Stimulated activated CD4-positive, alpha-beta T cell treated with anti-CD3 and anti-CD28 coated beads, Interleukin-1b, Interleukin-23, amount 100 ng/mL, for 24 hours (primary cell): ENCODE results near the gene ADORA1.

ENCODE experiments used
- DNase-seq, 4 experiments: peaks; one replicate each; pipeline ENCODE4 v3.0.0-alpha.2; 2020; ENCODE audit warnings: low read depth in 4 of 4, low spot score in 1 of 4

ADORA1 gene

DNA sequence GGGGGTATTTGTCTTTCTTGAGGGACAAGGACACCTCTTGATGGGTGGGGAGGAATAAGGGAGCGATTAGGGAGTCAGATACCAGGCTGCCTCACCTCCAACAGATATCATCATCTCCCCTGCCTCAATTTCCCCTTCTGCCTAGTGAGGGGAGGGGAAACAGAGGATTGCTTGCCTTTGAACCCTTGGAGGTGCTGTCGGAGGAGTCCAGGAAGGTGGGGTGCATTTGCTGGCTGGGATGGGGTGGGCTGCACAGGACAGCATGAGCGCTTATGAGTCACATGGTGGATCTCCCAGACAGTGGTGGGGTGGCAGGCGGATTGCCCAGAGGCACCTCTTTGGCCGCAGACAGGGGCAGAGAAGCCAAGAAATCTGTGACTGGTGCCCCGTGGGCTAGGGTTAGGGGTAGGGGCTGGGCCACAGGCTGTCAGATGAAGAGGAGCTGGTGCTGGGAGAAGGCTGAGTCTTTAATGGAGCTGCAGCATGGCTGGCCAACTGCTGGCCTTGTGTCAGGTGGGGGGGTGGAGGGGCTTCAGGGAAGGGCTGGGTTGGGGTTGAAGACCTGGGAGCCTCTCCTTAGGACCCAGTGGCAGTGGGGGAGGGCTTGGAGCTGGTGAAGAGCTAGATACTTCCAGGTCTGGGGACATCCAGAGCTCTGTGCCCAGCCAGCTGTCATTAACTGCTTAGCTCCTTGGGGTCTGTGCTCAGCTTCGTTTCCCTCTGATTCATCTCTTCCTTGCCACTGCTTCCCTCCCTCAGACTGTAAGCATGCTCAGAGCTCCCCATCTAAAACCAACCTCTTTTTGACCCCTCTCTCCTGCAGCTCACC is 7.0 kb upstream of the ADORA1 start:
- DNase-seq: no peak

DNA sequence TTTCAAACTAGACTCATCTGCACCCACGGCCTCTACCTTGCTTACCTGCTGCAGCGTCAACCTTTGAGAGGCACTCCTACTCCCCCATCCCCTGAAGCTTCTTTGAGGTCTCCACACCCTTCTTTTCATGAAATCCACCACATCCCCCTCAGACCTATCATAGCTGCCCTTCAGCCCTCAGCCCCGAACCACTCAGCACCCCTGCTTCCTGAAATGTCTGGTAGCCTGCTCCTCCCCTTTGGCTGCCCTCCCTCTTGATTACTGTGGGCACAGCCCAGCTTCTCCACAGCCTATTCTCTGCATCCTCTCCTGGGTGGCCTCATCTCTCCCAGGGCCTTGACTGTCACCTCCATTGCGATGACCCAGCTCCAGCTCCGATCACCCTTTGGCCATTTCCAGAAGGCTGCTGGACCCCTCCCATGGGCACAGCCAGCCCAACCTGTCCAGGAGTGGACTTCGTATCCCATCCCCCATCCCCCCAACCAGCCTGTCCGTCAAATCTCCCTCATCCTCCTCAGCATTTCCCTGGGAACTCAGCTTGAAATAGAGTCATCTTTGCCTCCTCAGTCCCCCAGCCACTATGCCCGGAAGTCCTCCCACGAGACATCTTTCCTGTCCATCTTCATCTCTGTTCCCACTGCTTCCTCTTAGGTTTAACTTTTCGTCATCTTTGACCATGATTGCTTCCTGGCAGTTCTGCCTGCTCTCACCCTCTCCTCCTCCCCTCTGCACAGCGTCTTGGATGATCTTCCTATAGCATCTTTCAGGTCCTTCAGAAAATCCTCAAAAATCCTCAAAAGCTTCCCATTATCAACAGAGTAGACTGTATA is 6.1 kb upstream of the ADORA1 start:
- DNase-seq: no peak

DNA sequence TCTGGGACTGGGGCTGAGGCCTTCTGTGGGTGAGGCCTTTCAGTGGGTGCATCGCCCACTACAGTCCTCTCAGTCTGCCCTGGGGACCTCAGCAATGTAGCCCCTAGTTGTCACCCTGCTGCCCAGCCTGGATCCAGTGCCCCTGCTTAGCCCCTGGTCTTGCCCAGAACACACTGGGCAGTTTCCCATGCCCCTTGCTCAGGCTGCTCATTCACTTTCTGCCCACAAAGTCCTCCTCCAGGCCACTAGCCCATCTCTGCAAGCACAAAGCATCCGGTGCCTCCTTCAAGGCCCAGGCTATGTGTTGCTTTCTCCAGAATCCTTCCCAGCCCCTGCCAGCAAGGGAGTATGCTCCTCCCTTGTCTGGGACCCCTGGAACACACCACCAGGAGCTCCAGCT is 5.4 kb upstream of the ADORA1 start:
- DNase-seq: no peak

DNA sequence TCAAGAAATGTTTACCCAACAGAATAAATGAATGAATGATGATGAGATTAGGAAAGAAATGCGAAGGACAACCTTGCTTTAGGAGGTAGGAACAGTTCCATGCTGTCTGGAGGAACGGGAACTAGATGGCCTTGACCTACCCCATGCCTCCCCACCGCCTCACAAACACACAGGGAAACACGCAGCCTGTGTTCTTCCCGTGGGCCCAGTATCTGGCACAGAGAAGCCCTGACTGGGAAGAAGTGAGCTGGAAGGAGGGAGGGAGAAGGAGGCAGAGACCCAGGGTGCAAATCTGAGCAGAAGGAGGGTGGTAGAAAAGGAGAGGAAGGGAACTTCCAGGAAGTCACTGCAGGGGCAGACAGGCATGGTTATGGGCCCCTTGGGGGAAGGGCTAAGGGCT is 3.5 kb upstream of the ADORA1 start:
- no peak for DNase-seq

DNA sequence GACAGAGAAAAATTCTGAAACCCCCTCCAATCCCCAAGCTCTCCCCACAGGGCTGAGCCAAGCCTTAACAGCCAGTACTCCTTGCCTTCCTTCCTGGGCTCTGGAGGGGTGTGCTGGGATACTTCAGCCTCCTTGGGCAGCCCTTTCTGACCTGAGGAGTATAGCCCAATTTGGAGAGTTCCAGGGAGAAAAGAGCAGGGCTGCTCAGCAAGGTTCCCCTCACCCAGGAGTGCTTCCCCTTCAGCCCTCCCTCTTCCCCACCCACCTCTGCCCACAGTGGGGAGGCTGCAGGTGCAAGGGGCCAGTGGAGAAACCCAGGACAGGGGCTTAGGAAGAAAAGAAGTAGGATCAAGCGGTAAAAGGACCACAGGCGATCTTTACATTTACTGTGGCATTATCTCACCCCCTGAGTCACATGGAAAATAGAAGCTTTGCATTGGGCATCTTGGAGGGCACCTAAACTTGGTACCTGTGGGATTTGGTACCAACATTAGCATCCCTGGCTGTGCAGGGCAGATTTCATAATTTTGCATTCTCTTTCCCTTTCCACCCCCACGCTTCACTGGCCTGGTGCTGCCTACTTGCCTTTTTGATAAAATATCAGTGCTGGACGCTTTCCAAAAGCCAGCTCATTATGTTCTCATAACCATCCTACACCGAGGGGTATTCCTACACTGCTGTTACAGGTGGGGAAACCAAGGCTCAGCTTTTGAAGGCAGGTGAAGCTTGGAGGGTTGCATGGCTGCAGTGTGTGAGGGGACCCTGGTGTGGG is 2.8 kb upstream of the ADORA1 start:
- no peak for DNase-seq

DNA sequence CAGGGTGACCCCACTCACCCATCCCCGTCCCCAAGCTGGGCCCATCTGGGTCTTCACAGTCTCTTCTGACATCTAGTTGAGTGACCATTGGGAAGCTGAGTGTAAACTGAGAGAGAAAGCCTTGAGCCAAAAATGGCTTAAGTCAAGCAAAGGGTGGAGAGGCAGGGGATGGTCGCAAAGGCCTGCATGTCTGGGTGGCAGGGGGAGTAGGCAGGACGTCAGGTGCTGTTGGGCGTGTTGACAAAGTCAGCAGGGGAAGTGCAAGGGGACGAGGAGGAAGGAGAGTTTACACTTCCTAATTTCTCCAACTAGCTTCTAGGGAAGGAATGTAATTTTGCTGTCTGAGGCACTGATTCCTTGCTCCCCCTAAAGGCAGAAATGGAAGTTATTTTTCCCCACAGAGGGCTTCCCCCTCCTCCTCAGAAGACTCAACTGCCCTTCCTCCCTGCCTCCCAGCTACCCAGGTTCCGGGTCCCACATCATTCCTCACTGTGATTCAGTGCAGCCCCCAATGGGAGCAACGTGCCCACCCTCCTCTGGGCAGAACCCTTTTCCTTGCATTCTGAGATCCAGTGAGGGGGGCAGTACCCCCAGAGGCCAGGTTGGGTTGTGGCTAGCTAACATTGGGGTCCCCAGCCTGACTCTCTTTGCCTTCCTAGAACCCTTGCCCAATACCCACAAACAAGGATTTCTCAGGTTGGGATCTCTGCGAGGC is 1.2 kb upstream of the ADORA1 start:
- DNase-seq: no peak

DNA sequence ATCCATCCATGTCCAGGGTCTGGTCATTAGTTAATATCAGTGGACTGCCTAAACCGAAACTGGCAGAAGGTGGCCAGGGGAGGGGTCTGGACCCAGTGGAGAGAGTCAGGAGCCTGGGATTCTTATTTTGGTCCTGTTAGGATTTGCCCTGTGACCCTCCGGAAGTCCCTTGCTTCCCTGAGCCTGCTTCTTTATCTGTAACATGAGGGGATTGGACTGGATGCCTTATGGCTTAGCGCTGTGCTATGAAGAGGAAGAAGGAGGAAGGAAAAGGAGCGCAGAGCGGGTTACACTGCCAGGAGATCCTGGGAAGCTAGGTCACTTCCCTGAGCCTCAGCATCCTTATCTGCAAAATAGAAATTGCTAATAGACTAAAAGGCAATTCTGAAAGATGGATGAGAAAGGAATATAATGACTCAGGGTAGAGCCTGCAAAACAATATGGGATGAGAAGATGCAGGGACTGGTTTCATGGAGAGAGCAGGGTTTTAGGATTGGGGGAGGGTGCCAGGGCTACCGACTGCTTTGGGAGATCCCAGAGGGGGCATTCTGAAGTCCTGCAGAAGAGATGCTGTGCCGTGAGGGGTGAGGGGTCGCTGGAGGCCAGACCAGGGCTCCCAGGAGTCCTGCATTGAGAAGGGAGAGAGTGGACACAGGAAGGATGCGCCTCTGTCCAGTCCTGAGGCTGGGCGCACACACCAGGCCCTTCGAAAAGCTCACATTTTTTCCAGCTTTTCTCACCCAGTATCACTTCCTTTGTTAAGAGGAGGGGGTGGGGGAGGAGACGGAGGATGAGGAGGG is 460 bp upstream of the ADORA1 start:
- DNase-seq: no peak

DNA sequence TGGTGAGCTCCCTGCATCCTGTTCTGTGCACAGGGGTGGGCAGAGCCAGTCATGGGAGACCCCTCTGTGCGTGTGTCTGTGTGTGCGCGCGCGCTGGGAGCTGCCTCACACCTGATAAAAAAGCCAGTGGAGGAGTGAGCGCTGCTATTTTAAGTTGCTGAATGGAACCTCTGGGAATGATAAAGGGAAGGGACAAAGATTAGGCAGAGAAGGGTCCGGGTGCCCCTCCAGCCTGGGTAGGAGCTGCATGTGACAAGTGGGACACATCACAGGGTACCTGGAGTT is 847 bp downstream of the ADORA1 start:
- no peak for DNase-seq

DNA sequence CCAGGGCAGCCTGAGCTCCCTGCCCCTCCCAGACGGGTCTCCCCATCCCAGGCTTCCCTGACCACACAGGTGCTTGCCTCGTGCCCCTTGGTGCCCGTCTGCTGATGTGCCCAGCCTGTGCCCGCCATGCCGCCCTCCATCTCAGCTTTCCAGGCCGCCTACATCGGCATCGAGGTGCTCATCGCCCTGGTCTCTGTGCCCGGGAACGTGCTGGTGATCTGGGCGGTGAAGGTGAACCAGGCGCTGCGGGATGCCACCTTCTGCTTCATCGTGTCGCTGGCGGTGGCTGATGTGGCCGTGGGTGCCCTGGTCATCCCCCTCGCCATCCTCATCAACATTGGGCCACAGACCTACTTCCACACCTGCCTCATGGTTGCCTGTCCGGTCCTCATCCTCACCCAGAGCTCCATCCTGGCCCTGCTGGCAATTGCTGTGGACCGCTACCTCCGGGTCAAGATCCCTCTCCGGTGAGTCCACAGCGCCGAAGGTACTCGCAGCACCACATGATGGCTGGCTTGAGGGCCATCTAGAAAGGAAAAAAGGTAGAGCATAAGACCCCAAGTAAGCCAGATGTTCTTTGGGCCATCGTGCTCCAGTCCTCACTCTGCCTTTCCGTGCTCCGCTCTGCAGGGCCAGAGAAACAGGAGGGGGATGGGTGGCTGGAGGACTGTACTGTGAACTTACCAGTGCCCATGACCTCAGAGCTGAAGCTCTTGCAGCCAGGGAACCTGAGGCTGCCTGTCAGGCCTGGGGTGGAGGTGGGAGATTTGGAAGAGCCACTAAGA is 1.4 kb downstream of the ADORA1 start:
- no peak for DNase-seq

DNA sequence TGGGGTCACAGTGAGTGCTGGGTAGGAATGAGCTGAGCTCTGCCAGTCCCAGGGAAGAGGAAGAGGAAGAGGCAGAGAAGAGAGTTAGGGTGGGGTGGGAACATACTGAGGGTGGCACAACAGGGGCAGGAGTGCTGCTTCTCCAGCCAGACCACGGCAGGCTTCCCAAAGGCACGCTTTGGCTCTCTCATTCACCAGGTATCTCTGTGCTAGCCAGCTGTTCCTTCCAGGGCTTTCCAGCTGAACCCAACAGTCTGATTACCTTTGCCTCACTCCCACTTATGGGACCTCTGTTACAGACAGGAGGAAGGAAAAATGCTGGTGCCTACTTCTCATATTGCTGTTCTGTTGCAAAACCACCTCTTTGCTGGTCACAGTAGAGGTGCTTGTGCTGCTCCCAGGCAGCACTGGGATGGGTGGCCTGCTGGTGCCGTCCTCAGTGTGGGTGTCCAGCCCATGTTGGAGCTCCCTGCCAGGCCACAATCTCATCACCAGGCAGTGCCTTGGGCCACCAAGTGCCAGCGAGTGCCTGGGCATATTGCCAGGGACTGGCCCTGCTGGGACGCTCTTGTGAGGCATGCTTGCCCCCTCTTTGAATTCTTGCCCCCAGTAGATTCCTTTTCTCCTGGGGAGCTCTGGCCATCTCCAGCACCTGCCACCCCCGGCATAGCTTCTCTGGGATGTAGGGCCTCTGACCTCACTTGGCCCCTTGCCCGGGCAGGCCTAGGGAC is 2.1 kb downstream of the ADORA1 start:
- no peak for DNase-seq

DNA sequence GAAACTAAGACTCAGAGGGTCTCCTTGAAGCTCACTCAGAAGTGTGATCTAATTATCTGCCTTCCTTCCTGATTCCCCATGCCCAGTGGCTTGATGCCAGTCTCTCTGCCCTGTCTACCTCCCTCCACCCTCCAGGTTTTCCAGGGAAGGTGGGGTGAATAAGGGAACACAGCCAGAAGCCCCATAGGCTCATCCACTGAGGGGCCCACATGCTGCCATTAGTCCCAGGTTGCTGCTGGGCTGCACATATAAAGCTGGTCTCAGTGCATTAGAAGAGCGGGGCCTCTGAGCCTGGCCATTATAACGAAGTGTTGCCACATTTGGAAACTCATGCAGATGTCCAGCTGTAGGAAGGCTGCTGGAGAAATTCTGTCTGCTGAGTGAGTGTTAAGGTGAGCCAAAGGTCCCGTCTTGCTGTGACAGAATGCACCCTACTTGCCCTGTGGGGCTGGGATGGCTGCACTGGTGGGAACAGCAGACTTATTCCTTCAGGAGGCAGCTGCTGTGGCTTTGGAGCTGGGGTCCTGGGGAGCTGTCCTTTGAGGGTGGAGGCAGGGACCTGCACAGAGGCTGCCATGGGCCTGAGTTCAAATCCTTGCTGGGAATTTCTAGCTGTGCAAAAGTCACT is 2.9 kb downstream of the ADORA1 start:
- no peak for DNase-seq

DNA sequence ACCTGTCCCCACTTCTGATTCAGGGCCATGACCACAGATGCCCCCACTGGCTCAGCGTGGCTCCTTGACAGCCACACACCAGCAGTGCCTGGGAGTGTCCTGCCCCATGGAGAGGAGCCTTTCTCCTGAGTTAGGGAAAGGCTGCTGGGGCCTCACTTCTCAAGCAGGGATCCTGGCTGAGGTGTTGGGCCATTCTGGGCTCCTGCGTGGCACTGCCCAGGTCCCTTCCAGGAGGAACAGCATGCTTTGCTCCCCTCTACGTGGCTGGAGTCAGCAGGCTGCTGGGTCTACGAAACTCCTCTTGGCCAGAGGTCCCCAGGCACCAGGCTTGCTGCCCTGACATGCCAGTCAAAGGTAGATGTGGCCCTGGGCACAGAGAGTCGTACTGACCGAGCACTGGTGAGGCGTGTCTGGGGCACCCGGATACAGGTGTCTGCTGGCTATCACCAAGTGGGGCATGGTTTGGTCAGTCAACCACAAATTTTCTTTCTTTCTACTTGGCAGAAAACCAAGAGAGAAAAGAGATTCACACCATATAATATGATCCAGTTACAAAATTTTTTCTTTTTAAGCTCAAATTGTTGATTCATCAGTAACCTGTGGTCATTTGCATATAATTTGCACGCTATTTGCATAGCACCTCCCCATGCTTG is 4.1 kb downstream of the ADORA1 start:
- DNase-seq: no peak

DNA sequence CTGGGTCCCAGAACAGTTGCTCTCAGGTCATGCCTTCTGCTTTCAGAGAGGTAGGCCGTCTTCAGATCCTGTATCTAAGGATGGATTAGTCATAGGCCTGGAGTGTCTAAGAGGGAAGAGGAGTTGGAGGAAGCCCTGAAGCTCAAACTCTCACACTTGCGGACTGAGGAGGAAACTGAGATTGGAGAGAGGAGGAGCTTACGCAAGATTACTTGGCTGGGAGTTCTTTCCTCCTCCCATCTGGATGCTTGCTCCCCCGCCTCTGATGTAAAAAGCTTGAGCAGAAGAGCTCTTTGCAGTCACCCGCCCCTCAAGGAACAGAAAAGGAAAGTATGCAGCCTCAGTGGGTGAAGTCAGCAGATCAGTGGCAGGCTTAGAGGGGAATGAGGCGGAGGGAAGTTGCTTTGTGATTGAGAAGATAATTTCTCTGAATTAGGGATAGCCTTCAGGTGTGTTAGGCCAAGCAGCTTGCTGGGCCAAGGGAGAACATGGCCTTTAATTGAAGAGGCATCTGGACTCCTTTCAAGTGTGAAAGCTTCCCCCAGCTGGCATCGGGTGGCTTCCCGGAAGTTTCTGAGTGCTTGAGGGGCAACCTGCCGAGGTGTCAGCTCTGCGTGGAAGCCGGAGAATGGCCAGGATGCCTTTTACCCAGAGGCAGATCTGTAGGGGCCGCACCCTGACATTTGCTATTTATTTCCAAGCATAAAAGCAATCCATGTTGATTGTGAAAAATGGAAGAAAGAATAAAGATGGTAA is 6.6 kb downstream of the ADORA1 start:
- no peak for DNase-seq

DNA sequence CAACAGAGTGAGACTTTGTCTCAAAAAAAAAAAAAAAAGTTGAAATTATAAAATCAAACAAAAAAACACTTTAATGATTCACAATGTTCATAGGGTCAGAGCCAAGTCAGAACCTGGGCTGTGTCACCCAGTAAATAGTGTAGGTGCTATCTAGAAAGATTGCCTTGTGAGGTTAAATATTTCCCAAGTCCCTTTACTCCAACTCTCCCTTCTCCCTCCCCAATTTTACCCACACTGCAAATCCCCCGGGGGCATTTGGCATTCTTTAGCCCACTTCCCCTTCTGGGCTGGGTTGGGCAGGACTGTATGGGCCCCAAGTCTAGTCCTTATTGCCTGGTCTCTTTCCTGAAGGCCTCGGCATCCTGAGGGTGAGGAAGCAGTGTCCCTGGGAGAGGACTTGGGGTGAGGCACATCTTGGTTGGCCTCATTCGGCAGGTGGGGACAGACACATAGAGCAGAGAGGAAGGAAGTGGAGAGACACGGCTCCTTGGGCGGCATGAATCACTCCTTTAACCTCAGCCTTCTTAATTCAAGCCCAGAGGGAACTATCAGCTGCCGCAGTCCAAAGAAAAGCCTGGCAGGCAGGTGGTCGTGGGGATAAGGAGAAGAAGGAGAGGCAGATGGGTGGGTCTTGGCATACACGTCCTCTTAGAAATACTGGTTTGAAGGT is 8.2 kb downstream of the ADORA1 start:
- DNase-seq: no peak

DNA sequence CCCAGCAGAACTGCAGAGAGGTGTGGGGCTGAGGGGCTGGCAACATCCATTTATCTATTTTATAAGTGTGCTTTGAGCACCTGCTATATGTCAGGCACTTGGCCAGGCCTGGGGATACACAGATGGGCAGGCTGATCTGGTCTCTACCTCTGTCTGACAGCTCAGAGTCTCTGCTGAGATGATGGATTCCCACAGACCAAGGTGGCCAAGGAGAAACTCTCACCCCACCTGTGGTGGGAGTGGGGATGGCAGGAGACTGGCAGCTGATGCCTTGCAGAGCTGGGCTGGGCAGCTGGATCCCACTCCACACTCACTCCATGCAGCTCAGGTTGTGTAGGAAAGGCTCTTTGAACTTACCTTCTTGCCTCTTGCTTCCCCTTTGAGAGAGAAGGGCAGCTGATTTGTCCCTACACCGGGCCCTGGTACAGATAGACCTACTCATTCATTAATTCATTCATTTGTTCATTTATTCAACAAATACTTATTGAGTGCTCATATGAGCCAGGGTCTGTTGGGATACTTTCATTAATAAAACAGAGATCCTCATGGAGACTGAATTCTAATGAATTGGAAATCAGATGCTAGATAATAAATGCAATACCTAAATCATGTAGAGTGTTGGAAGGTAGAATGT is 9.0 kb downstream of the ADORA1 start:
- DNase-seq: no peak

DNA sequence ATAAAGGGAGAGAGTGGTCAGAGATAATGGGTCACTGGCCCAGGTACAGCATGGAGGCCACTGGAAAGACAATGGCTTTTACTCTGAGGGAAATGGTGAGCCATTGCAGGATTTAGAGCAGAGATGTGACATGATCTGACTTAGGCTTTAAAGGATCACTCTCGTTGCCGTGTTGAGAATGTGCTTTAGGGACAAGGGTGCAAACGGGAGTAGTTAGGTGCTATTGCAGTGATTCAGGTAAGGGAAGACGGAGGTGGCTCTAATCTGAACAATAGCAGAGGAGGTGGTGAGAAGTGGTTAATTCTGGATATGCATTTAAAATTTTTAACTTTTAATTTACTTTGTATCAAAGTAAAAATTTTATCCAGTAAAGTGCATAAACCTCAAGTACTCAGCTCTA is 9.8 kb downstream of the ADORA1 start:
- DNase-seq: no peak
